ENCODE data around the gene OSBPL7.

DNA sequence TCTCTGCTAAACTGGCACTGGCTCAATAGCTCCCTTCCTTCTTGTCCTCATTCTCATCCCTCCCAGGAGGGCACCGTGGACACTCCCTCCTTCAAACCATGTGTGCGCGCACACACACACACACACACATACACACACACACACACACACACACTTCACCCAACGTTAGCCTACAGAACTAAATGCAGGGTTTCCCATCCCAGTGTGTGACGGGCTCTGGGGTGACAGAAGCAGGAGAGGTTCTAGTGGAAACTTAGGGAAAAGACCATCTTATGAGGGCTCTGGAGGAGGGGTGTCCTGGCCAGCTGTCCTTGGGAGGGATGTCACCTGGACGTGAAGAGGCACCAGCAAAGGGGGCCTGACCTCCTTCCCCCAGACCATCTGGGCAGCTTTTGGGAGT lies 19.7 kb downstream of the OSBPL7 start:
- TF ChIP-seq, protein P1, sequence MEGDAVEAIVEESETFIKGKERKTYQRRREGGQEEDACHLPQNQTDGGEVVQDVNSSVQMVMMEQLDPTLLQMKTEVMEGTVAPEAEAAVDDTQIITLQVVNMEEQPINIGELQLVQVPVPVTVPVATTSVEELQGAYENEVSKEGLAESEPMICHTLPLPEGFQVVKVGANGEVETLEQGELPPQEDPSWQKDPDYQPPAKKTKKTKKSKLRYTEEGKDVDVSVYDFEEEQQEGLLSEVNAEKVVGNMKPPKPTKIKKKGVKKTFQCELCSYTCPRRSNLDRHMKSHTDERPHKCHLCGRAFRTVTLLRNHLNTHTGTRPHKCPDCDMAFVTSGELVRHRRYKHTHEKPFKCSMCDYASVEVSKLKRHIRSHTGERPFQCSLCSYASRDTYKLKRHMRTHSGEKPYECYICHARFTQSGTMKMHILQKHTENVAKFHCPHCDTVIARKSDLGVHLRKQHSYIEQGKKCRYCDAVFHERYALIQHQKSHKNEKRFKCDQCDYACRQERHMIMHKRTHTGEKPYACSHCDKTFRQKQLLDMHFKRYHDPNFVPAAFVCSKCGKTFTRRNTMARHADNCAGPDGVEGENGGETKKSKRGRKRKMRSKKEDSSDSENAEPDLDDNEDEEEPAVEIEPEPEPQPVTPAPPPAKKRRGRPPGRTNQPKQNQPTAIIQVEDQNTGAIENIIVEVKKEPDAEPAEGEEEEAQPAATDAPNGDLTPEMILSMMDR (IDR thresholded peaks at IDR 0.05): no peak
- no peak for TF ChIP-seq POLR2A (IDR thresholded peaks at IDR 0.05)

Measured in esophagus squamous epithelium (tissue), 4 donors.